Measurements from ENCODE around the gene TACR1. TPM values are rescaled to one million over a fixed set of nuclear protein-coding genes. Genes with fewer than 3 reads are reported as not detected.

Gene TACR1
- total RNA-seq, 1 donor from 2014 or later, result 1.0 TPM

- Mint-ChIP-seq H3K4me3 (ENCODE audit: unreplicated experiment) (no peak overlapping the region), H3K36me3 (ENCODE audit: low read depth, unreplicated experiment) (no peaks in the 10 kb centered on the region), H3K27ac (ENCODE audit: unreplicated experiment) (no peak overlapping the region), H3K4me1 (ENCODE audit: unreplicated experiment) (peaks cover 10% of the 10 kb centered on the region), H3K9me3 (ENCODE audit: unreplicated experiment) (no peaks in the 10 kb centered on the region), H3K27me3 (ENCODE audit: unreplicated experiment) (peaks cover 7% of the 10 kb centered on the region)
- no peak for DNase-seq (ENCODE audit: low spot score)
- TF ChIP-seq, protein P1, sequence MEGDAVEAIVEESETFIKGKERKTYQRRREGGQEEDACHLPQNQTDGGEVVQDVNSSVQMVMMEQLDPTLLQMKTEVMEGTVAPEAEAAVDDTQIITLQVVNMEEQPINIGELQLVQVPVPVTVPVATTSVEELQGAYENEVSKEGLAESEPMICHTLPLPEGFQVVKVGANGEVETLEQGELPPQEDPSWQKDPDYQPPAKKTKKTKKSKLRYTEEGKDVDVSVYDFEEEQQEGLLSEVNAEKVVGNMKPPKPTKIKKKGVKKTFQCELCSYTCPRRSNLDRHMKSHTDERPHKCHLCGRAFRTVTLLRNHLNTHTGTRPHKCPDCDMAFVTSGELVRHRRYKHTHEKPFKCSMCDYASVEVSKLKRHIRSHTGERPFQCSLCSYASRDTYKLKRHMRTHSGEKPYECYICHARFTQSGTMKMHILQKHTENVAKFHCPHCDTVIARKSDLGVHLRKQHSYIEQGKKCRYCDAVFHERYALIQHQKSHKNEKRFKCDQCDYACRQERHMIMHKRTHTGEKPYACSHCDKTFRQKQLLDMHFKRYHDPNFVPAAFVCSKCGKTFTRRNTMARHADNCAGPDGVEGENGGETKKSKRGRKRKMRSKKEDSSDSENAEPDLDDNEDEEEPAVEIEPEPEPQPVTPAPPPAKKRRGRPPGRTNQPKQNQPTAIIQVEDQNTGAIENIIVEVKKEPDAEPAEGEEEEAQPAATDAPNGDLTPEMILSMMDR (IDR thresholded peaks at IDR 0.05; ENCODE audit: unreplicated experiment), result no peak
Measured at GRCh38 chr2:75195076-75195691, 4.1 kb downstream of the TACR1 start.

GRCh38 chr2:75194184-75194868, 5.0 kb downstream of the TACR1 start:
- H3K36me3 Mint-ChIP-seq (ENCODE audit: low read depth, unreplicated experiment), result no peaks in the 10 kb centered on the region
- peaks cover 10% of the 10 kb centered on the region for H3K4me1 Mint-ChIP-seq (ENCODE audit: unreplicated experiment)
- peaks cover 7% of the 10 kb centered on the region for H3K27me3 Mint-ChIP-seq (ENCODE audit: unreplicated experiment)
- H3K27ac Mint-ChIP-seq (ENCODE audit: unreplicated experiment), result no peak overlapping the region
- H3K9me3 Mint-ChIP-seq (ENCODE audit: unreplicated experiment), result no peaks in the 10 kb centered on the region
- H3K4me3 Mint-ChIP-seq (ENCODE audit: unreplicated experiment), result no peak overlapping the region
- no peak for DNase-seq (ENCODE audit: low spot score)
- TF ChIP-seq, protein P1 (IDR thresholded peaks at IDR 0.05; ENCODE audit: unreplicated experiment), result no peak

DNA sequence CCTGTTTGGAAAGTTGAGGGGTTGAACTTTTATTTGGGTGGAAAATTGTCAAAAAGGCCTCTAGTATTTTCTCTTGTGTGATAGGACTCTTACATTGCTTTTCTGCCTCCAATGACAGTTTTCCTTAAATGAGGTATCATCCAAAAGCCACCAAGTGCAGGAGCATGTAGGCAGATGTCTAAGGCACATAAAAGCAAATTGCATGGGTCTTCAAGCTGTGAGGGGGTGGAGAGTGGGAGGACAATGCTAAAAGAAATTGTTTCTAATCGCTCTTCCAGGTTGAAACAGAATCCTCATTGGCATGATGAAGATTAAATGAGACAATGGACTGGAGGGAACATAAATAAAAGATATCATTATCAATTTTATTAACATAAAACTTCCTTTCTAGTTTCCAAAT, 6.8 kb downstream of the TACR1 start:
- Mint-ChIP-seq H3K27ac (ENCODE audit: unreplicated experiment) (no peak overlapping the region), H3K27me3 (ENCODE audit: unreplicated experiment) (no peaks in the 10 kb centered on the region), H3K9me3 (ENCODE audit: unreplicated experiment) (no peaks in the 10 kb centered on the region), H3K36me3 (ENCODE audit: low read depth, unreplicated experiment) (no peaks in the 10 kb centered on the region), H3K4me1 (ENCODE audit: unreplicated experiment) (peaks cover 6% of the 10 kb centered on the region), H3K4me3 (ENCODE audit: unreplicated experiment) (no peak overlapping the region)
- TF ChIP-seq, protein P1 (IDR thresholded peaks at IDR 0.05; ENCODE audit: unreplicated experiment), result no peak
- no peak for DNase-seq (ENCODE audit: low spot score)

DNA sequence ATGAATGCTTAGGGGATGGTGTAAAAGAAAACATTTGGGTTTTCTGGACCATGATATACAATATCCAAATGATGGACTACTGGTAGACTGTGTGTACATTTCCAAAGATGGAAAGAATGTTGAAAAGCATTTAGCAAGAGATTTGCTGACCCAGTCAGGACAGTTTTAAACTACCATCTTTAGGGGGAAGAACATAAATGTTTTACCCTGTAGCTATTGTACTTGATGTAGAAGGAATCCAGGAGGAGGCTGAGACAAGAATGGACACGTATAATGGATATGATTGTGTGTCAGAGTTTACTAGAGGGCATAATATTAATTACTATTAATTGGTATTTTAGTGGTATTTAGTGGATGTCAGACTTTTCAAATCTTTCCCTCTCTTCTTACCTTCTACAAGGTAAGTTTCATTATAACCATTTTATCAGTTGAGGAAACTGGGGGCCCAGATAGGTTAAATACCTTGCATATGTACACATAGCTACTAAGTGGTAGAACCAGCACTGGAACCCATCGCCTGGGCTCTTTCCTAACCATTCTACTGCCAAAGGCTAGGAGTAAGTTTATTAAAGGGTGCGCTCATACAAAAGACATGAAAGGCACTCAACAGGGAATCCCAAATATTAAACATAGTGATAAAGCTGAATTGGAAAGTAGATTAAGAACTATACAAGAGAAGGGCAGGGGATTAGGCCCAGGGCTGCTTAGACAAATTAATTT, 8.9 kb downstream of the TACR1 start:
- Mint-ChIP-seq H3K4me1 (ENCODE audit: unreplicated experiment) (peaks cover 4% of the 10 kb centered on the region), H3K9me3 (ENCODE audit: unreplicated experiment) (no peaks in the 10 kb centered on the region), H3K27me3 (ENCODE audit: unreplicated experiment) (no peaks in the 10 kb centered on the region), H3K36me3 (ENCODE audit: low read depth, unreplicated experiment) (no peaks in the 10 kb centered on the region), H3K4me3 (ENCODE audit: unreplicated experiment) (no peak overlapping the region), H3K27ac (ENCODE audit: unreplicated experiment) (no peak overlapping the region)
- no peak for DNase-seq (ENCODE audit: low spot score)
- TF ChIP-seq, protein P1 (IDR thresholded peaks at IDR 0.05; ENCODE audit: unreplicated experiment), result no peak

DNA sequence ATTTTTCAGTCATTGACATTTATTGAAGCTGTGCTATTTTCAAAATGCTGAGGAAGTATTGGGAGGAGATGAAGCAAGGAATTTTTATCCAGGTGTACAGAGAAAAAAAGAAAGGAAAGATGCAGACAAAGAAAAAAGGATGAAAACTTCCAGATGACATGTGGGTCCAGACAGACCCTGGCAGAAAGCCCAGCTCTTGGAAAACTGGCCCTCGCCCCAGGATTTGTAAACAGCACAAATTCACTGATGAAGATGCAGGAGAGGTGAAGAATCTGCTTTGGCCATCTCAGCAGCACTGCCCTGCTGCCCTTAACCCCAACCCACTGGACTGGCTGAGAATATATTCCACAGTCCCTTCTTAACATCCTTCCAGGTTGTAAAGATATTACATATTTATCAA, 12.5 kb downstream of the TACR1 start:
- H3K4me1 Mint-ChIP-seq (ENCODE audit: unreplicated experiment), result no peaks in the 10 kb centered on the region
- no peak for DNase-seq (ENCODE audit: low spot score)
- no peaks in the 10 kb centered on the region for H3K36me3 Mint-ChIP-seq (ENCODE audit: low read depth, unreplicated experiment)
- no peak overlapping the region for H3K4me3 Mint-ChIP-seq (ENCODE audit: unreplicated experiment)
- no peak overlapping the region for H3K27ac Mint-ChIP-seq (ENCODE audit: unreplicated experiment)
- no peaks in the 10 kb centered on the region for H3K27me3 Mint-ChIP-seq (ENCODE audit: unreplicated experiment)
- no peaks in the 10 kb centered on the region for H3K9me3 Mint-ChIP-seq (ENCODE audit: unreplicated experiment)
- TF ChIP-seq, protein P1 (IDR thresholded peaks at IDR 0.05; ENCODE audit: unreplicated experiment), result no peak
